ENCODE results near the gene STT3B.
"Not testable (repeated sequence)": the region's sequence is repeated elsewhere in the genome, so short reads cannot be mapped to it uniquely, and the experiment has no call there.

Gene STT3B

DNA sequence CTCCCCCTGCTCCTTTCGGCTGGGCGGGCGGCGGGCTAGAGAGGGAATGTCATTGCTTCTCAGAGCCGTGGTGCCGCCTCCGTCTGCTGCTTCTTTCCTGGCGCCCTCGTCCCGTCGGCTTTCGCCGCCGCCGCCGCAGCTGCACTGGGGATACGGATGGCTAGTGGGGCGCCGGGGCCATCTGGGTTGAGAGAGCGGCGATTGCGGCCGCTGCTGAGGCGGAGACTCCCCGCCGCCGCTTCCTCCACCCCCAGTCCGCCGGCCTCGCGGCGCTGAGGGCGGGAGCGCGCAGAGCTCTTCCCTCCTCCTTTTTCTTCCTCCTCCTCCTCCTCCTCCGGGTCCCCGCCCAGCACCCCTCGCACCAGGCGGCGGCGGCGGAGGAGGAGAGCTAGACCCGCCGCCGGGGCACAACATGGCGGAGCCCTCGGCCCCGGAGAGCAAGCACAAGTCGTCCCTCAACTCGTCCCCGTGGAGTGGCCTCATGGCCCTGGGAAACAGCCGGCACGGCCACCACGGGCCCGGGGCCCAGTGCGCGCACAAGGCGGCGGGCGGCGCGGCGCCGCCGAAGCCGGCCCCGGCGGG, at the start of gene STT3B:
STT3B (plus strand) TSS at position 339 of the 582 bp plus-strand sequence; CDS start at position 413, 74 bp downstream.
- DNase-seq (ENCODE audit: low spot score), result peak; percentile 87

DNA sequence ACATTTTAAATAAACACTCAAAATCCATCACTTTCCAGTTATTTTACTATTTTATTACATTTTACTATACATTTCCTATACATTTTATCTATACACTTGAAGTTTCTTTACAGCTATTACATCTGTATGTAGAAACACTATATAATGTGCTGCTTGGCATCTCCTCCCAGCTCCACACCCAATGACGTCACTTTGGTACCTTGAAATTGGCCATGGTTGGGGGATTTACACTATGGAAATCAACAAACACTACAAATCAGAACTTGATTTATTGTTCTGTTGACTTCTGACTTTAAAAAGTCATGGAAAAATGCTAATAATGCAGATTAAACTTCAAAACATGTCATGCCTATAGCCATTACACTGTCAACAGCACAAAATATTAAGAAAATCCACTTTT, 48.9 kb upstream of the STT3B start:
- DNase-seq (ENCODE audit: low spot score), result no peak

DNA sequence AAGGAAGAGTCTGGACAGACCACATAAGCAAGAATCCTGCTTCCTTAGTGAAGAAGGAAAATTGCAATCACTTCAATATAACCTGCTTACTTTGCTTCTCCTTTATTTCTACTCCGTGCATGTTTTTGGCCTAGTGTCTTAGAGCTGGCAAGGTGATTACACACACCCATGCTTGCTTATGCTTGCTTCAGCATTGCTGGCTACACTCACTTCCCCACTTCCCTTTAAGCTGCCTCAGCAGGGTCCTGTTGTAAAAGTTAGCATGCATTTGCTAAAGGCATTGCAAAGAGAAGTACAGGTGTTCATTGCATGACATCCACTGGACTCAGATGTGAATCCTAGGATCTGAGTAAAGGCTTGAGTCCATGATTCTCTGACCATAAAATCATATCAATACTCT, 47.5 kb upstream of the STT3B start:
- DNase-seq (ENCODE audit: low spot score), result no peak

DNA sequence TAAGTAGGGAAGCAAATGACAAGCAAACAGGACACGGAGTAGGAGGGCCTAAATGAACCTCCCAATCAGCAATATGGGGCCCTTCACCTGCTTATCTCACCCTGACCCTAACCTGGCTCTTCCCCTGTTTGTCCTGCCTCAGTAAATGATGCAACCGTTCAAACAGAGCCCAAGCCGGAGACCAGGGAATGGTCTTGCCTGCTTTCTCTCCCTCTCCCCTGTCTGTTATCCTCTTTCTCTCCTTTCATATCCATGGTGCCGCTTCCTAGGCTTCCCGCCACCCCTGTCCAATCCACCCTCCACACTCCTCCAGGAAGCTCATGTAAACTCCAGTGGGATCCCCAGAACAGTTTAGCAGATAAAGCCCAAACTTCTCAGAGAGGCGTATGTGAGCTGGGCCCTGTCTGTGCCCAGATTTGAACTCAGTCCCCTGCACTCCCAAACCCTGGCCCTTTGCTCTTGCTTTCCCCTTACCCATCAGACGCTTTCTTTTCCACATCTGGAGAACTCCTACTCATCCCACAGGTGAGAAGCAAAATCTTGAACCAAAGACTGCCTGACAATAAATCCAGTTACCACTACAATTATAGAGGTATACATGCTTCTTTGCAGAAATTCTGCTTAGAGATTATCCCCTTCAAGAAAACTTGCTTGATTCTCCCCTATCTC, 45.7 kb upstream of the STT3B start:
- DNase-seq (ENCODE audit: low spot score), result no peak

DNA sequence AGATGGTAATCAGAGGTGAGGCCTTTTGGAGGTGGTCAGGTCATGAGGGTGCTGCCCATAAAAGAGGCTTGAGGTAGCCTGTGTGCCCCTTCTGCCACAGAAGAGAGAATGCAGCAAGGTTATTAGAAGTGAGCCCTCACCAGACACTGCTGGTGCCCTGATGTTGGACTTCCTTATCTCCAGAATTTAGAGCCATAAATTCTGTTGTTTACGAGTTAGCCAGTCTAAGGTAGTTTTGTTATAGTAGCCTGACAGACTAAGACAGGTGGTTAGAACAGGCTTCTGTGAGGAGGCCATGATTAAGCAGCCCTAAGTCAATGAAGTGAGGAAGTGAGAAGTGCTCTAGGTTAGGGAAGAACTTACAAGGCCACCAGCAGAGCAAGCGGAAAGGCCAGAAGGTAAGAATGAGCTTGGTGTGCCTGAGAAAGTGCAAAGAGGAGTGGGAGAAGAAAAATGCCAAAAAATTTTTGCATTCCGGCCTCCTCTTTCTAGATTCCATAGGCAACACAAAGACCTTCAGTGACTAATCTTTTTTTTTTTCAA, 44.2 kb upstream of the STT3B start:
- DNase-seq (ENCODE audit: low spot score), result no peak

- DNase-seq (ENCODE audit: low spot score), result peak; percentile 28
Measured at GRCh38 chr3:31490502-31490901, 42.2 kb upstream of the STT3B start.

DNA sequence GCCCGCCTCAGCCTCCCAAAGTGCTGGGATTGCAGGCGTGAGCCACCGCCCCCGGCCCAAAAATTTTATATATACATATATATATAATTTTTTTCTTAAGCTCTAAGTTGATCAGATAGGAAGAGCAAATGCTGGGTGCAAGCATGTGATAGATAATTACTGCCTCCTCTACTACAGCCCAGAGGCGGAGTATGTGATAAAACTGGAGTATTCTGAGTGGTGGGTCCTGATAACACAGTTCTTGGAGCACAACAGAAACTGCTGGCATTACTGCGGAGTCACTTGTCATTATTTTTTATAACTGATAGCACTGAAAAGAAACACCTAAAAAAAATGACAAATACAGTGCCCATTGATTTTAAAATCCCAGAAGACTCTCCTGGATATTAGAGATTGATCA, 41.1 kb upstream of the STT3B start:
- no peak for DNase-seq (ENCODE audit: low spot score)

GRCh38 chr3:31493149-31493548, 39.6 kb upstream of the STT3B start:
- DNase-seq (ENCODE audit: low spot score), result no peak

GRCh38 chr3:31495971-31496665, 36.6 kb upstream of the STT3B start:
- DNase-seq (ENCODE audit: low spot score), result no peak

GRCh38 chr3:31498791-31499190, 33.9 kb upstream of the STT3B start:
- DNase-seq (ENCODE audit: low spot score), result no peak

- DNase-seq (ENCODE audit: low spot score), result no peak
Measured at GRCh38 chr3:31499281-31499680, 33.4 kb upstream of the STT3B start.

DNA sequence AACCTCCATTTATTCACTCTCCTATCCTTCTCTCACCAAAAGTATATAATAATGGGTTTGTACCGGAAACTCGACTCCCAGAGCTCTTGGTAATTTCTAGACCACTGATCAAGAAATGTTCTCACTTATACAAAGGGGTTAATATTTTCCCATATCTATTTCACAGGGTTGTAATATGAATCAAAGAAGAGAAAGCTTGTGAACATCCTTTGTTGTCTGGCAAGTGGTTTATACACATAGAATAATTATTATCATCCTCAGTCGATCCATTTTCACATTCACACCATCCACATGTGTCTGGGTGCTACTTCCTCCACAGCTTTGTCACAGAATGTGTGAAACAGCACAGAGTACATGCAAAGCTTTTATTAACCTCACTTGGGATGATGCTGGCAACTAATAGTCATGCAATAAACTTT, 29.9 kb upstream of the STT3B start:
- DNase-seq (ENCODE audit: low spot score), result no peak

DNA sequence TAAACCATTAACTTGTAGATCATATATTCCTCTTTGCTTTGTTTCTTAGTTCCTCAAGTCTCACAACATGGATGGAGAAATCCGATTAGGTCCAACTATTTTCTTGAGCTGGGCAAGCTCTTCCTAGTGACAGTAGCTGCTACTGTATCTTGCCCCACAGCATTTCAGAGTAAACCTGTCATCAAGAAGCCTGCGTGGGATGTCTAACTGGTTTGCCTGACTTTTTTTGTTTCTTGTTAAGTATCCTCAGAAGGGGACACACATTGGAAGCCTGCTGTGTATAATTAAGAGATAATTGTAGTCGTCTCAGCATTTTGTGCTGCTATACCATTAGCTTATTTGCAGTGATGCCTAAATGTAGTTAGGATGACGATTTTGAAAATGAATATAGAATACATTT, 29.3 kb upstream of the STT3B start:
- no peak for DNase-seq (ENCODE audit: low spot score)

GRCh38 chr3:31504230-31504629, 28.5 kb upstream of the STT3B start:
- DNase-seq (ENCODE audit: low spot score), result no peak

DNA sequence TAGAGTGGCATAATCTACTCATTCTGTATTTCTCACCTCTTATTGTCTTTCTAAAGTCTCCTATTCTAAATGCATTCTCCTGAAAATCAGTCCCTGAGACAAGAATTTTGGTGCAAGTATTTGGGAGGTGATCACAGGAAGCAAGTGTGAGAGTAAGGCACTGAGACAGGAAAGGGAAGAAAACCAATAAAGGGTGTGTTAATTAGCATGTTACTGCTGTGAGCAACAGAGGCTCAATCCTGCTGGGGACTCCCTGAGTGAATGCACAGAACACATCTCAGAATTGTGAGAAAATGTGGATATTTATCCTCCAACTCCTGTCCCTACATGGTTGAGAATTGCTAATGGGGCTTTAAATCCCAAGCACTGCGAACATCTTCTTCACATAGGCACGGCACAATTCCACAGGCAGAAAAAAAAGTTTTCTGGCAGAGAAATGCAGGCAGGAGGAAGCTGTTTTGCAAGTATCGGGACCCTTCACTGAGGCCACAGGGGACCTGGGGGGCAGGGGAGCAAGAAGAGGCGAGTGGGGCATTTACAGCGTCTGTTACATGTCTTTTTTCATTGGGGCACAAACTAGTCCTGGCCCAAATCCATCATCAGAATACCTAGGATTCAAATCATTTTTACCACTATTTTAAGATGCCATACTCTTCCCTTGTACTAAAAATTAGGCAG, 27.2 kb upstream of the STT3B start:
- DNase-seq (ENCODE audit: low spot score), result no peak

DNA sequence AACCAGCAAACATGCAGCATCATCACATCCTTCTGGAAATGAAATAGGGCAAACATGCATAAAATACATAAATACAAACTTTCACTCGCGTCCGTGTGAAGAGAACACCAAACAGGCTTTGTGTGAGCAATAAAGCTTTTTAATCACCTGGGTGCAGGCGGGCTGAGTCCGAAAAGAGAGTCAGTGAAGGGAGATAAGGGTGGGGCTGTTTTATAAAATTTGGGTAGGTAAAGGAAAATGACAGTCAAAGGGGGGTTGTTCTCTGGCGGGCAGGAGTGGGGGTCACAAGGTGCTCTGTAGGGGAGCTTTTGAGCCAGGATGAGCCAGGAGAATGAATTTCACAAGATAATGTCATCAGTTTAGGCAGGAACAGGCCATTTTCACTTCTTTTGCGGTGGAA, 26.2 kb upstream of the STT3B start:
- DNase-seq (ENCODE audit: low spot score), result not testable (repeated sequence)

GRCh38 chr3:31508452-31509146, 24.1 kb upstream of the STT3B start:
- no peak for DNase-seq (ENCODE audit: low spot score)

DNA sequence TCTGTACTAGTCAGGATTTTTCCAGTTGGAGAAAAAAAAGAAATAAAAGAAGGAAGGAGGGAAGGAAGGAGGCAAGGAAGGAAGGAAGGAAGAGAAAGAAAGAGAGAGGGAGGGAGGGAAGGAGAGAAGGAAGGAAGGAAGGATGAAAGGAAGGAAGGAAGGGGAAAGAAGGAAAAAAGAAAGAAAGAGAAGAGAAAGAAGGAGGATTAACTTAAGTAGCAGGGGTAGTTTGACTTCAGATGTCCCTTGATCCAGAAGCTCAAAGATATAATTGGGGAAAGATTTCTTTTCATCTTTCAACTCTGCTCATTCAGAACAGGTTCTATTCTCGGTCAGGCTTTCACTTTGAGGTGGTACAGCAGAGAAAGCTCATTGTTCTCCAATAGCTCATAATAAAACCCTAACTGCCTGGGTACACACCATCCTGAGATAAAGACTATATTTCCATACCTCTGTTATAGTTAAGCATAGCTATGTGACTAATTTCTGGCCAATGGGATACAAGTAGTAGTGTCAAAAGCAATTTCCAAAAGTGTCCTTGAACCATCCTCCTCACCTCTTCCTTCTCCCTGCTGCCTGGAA, 23.5 kb upstream of the STT3B start:
- no peak for DNase-seq (ENCODE audit: low spot score)

GRCh38 chr3:31514570-31514969, 18.2 kb upstream of the STT3B start:
- DNase-seq (ENCODE audit: low spot score), result no peak

DNA sequence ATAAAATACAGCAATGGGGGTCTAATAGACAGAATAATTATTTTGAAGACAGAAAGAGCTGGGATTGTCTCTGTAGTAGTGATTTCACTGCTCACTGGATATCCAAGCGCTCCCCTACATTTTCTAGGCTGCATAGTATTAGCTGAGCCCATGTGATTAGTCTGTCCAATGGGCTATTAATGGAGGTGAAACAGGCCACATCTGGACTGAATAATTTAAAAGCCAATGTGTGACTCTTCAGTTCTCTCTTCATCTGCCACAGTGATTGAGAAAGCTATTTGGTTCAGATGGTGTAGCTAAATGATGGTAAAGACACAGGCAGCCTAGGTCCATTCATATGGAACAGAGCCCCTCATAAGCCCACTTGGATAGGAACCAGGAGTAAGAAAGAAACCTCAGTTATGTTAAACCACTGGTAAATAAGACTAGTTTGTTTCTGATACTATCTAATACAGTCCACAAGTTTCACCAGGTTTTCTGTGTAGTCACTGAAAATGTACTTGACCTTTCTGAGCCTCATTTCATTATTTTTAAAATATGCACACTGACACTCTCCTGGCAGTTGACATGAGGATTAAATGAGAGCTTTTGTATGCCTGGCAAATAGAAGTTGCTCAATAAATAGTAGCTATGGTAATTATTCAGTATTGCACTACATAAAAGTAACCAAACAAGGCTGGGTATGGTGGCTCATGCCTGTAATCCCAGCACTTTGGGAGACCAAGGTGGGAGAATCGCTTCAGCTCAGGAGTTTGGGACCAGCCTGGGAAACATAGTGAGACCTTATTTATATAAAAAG, 17.0 kb upstream of the STT3B start:
- DNase-seq (ENCODE audit: low spot score), result no peak

DNA sequence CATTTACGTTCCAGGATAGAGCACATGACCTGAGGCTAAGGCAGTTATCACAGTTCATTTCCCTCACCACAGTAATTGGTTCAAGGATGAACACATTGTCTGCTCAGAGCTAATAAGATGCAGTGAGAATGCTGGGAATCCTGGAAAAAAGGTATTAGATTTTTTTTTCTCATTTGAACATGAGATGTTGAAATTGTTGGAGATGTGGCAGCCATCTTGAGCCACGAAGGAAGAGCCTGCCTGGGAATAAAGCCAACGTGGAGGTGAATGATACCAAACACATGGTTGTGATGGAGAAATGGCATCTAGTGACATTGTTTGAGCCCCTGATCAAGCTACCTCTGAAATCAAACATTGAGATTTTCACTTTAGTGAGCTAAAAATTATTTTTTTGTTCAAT, 16.0 kb upstream of the STT3B start:
- no peak for DNase-seq (ENCODE audit: low spot score)
